ENCODE data around the gene IBA57. TPM values are rescaled to one million over a fixed set of nuclear protein-coding genes. Genes with fewer than 3 reads are reported as not detected.

The IBA57 gene
- total and polyA plus RNA-seq, 2 of the 8 experiments (the other 6 are each of a cell fraction or from before 2014, with no cell fraction given), result 2.6 to 5.9 TPM

- ChIA-PET CTCF (ENCODE audit: partially characterized antibody) (interaction anchor here (1.3 to 2.8 kb wide), 2 partner anchors 17 to 22 kb away, joined by 5 to 10 read pairs; partner anchors contain the start of gene IBA57), POLR2A (ENCODE audit: partially characterized antibody) (interaction anchor here (1.0 to 3.1 kb wide), 4 partner anchors 10 to 53 kb away, joined by 3 to 18 read pairs (median 4); partner anchors contain the start of gene GUK1)
- Histone ChIP-seq H2BK15ac (ENCODE audit: low read length) (no peak overlapping the region), H3K14ac (ENCODE audit: insufficient read length) (no peak overlapping the region), H2BK120ac (replicated peaks; ENCODE audit: low read depth, low read length) (no peak overlapping the region), H3K4ac (replicated peaks; ENCODE audit: insufficient read length, low read depth, low read length) (no peak overlapping the region), H4K91ac (replicated peaks; ENCODE audit: insufficient read length, low read length) (peak overlapping the region; percentile 40), H4K5ac (ENCODE audit: insufficient read length, low read depth, low read length) (peak overlapping the region; percentile 33), H3K23ac (ENCODE audit: insufficient read length) (no peak overlapping the region), H2AK5ac (ENCODE audit: low read depth, low read length) (0 out of 2 replicates have a peak overlapping the region, but pooled peaks have one; percentile 24), H3K36me3 (ENCODE audit: control insufficient read depth in 2 of 4, insufficient read depth in 4 of 4, low read length in 3 of 4) (no peaks in the 10 kb centered on the region), H3K4me2 (ENCODE audit: insufficient read depth in 1 of 2, low read depth in 2 of 2, low read length in 2 of 2) (no peak overlapping the region; a peak in 1 of 4 replicates), H3K27ac (ENCODE audit: low read depth, low read length) (0 out of 2 replicates have a peak overlapping the region, but pooled peaks have one; percentile 25), H3K56ac (replicated peaks; ENCODE audit: insufficient read length, low read depth, low read length) (no peak overlapping the region), H3K4me3 (ENCODE audit: extremely low read depth in 1 of 4, insufficient read depth in 2 of 4, low read depth in 3 of 4, low read length in 4 of 4) (no peak overlapping the region), H2BK12ac (ENCODE audit: low read depth, low read length) (no peak overlapping the region), H3K9me3 (ENCODE audit: insufficient read depth in 2 of 2, low read depth in 1 of 2, low read length in 1 of 2) (no peaks in the 10 kb centered on the region), H3K23me2 (ENCODE audit: low read depth, low read length) (no peaks in the 10 kb centered on the region; the same call in 1 of the 2 replicates), H2BK5ac (ENCODE audit: low read depth, low read length) (0 out of 2 replicates have a peak overlapping the region, but pooled peaks have one; percentile 35), H3K79me2 (ENCODE audit: control insufficient read depth in 1 of 2, insufficient read depth in 2 of 2, low read length in 2 of 2) (no peaks in the 10 kb centered on the region), H3K9ac (replicated peaks in 1 of 4; ENCODE audit: extremely low read depth in 1 of 4, low read depth in 3 of 4, low read length in 3 of 4) (no peak overlapping the region), H3K4me1 (replicated peaks in 1 of 4; ENCODE audit: control insufficient read depth in 3 of 4, insufficient read depth in 4 of 4, low read length in 3 of 4) (peaks cover 0 to 10% (median 4%) of the 10 kb centered on the region in 4 experiments; a peak in 1 of 7 replicates), H4K8ac (ENCODE audit: extremely low read depth, insufficient read depth, low read length) (peak overlapping the region; percentile 79), H3K18ac (ENCODE audit: extremely low read depth, low read length) (no peak overlapping the region), H2BK20ac (ENCODE audit: low read length) (no peak overlapping the region), H2AFZ (ENCODE audit: low read length) (no peak overlapping the region), H4K20me1 (replicated peaks in 1 of 2; ENCODE audit: control insufficient read depth in 1 of 2, insufficient read depth in 2 of 2, low read length in 2 of 2) (peaks cover 0 to 9% of the 10 kb centered on the region in 2 experiments), H3K79me1 (ENCODE audit: low read depth, low read length) (no peaks in the 10 kb centered on the region; the same call in none of the 2 replicates), H3K27me3 (replicated peaks in 1 of 4; ENCODE audit: control insufficient read depth in 3 of 4, extremely low read depth in 1 of 4, insufficient read depth in 3 of 4, low read length in 3 of 4) (0 out of 7 replicates have a peak, but pooled peaks cover 0 to 5% (median 0%) of the 10 kb centered on the region in 4 experiments)
- no peak for TF ChIP-seq RNF2 (IDR thresholded peaks at IDR 0.05; ENCODE audit: borderline replicate concordance, low read depth, low read length, missing control alignments, poor library complexity, severe bottlenecking)
- TF ChIP-seq YY1 (IDR thresholded peaks at IDR 0.05; ENCODE audit: low read depth, low read length), result no peak
- TF ChIP-seq SP1 (IDR thresholded peaks at IDR 0.05; ENCODE audit: low read depth, low read length), result no peak
- TF ChIP-seq FOSL1 (IDR thresholded peaks at IDR 0.05; ENCODE audit: insufficient read depth, low read depth, low read length), result no peak
- DNase-seq (ENCODE audit: low read depth in 1 of 2, low spot score in 2 of 2) (no peak), FAIRE-seq (no peak)
- 83% methylated on average over 1 of the region's 7 CpGs; no CpG with 5 or more reads in 1 of the 2 experiments for WGBS, 2 experiments (ENCODE audit: extremely low coverage in 1 of 2, insufficient coverage in 1 of 2, insufficient read length in 1 of 2, insufficient replicate concordance in 2 of 2, low coverage in 1 of 2, low lambda C conversion rate in 2 of 2, missing lambda C conversion rate in 1 of 2)
Measured at GRCh38 chr1:228150120-228150460, 15.5 kb upstream of the IBA57 start.
